ENCODE results near the gene NLGN4Y.

DNA sequence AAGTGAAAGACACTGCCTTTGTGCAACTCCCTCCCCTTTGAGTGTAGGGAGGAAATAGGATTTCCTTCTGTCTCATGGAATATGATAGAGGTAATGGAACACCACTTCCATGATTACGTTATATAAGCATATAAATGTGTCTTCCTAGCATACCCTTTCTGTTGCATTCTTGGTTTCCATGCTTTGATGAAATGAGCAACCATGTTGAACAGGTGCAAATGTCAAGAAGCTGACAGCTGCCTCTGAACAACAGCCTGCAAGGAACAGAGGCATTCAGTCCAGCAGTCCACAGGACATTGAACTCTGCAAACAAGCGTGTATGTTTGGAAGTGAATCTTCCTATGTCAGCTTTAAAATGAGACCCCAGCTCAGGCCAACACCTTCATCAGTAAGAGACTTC lies 117.5 kb downstream of the NLGN4Y start:
- no peak for TF ChIP-seq CTCF (IDR thresholded peaks at IDR 0.05)
- TF ChIP-seq SMC3 (IDR thresholded peaks at IDR 0.05; ENCODE audit: low read depth, low read length): no peak
